ENCODE data around the gene AP3S2.
"Not testable (repeated sequence)": the region's sequence is repeated elsewhere in the genome, so short reads cannot be mapped to it uniquely, and the experiment has no call there.

The AP3S2 gene

GRCh38 chr15:89860891-89861290, 32.9 kb downstream of the AP3S2 start:
- Mint-ChIP-seq H3K27ac (no peak overlapping the region), H3K36me3 (peaks cover 7% of the 10 kb centered on the region), H3K9me3 (ENCODE audit: low read depth) (no peaks in the 10 kb centered on the region), H3K27me3 (no peaks in the 10 kb centered on the region), H3K4me3 (no peak overlapping the region), H3K4me1 (ENCODE audit: low read depth) (no peaks in the 10 kb centered on the region)

- H3K27ac Mint-ChIP-seq = no peak overlapping the region
- no peak overlapping the region for H3K4me3 Mint-ChIP-seq
- H3K36me3 Mint-ChIP-seq = peaks cover 8% of the 10 kb centered on the region
- no peaks in the 10 kb centered on the region for H3K4me1 Mint-ChIP-seq (ENCODE audit: low read depth)
- H3K27me3 Mint-ChIP-seq = no peaks in the 10 kb centered on the region
- H3K9me3 Mint-ChIP-seq (ENCODE audit: low read depth) = no peaks in the 10 kb centered on the region
These were observed 33.4 kb downstream of the AP3S2 start for GRCh38 chr15:89860431-89860830.

- Mint-ChIP-seq H3K4me3 (no peak overlapping the region), H3K9me3 (ENCODE audit: low read depth) (no peaks in the 10 kb centered on the region), H3K27ac (no peak overlapping the region), H3K36me3 (peaks cover 8% of the 10 kb centered on the region), H3K4me1 (ENCODE audit: low read depth) (no peaks in the 10 kb centered on the region), H3K27me3 (no peaks in the 10 kb centered on the region)
These were observed 34.9 kb downstream of the AP3S2 start for GRCh38 chr15:89858661-89859458.

GRCh38 chr15:89857673-89858072, 36.1 kb downstream of the AP3S2 start:
- no peaks in the 10 kb centered on the region for H3K27me3 Mint-ChIP-seq
- no peak overlapping the region for H3K4me3 Mint-ChIP-seq
- peaks cover 8% of the 10 kb centered on the region for H3K36me3 Mint-ChIP-seq
- no peaks in the 10 kb centered on the region for H3K9me3 Mint-ChIP-seq (ENCODE audit: low read depth)
- no peaks in the 10 kb centered on the region for H3K4me1 Mint-ChIP-seq (ENCODE audit: low read depth)
- H3K27ac Mint-ChIP-seq = no peak overlapping the region

- no peaks in the 10 kb centered on the region for H3K9me3 Mint-ChIP-seq (ENCODE audit: low read depth)
- peaks cover 11% of the 10 kb centered on the region for H3K36me3 Mint-ChIP-seq
- no peaks in the 10 kb centered on the region for H3K27me3 Mint-ChIP-seq
- H3K4me3 Mint-ChIP-seq = no peak overlapping the region
- no peak overlapping the region for H3K27ac Mint-ChIP-seq
- no peaks in the 10 kb centered on the region for H3K4me1 Mint-ChIP-seq (ENCODE audit: low read depth)
These were observed 37.8 kb downstream of the AP3S2 start for GRCh38 chr15:89855948-89856347.

- peaks cover 15% of the 10 kb centered on the region for H3K36me3 Mint-ChIP-seq
- not testable (repeated sequence) for H3K27ac Mint-ChIP-seq
These were observed 38.9 kb downstream of the AP3S2 start for GRCh38 chr15:89854863-89855262.

GRCh38 chr15:89852342-89852995, 41.3 kb downstream of the AP3S2 start:
- H3K36me3 Mint-ChIP-seq = peaks cover 18% of the 10 kb centered on the region
- H3K4me3 Mint-ChIP-seq = no peak overlapping the region
- no peaks in the 10 kb centered on the region for H3K9me3 Mint-ChIP-seq (ENCODE audit: low read depth)
- H3K4me1 Mint-ChIP-seq (ENCODE audit: low read depth) = no peaks in the 10 kb centered on the region
- no peaks in the 10 kb centered on the region for H3K27me3 Mint-ChIP-seq
- H3K27ac Mint-ChIP-seq = no peak overlapping the region

More at GRCh38 chr15:89854863-89855262, 38.9 kb downstream of the AP3S2 start:
- not testable (repeated sequence) for H3K9me3 Mint-ChIP-seq (ENCODE audit: low read depth); H3K27me3 Mint-ChIP-seq; H3K4me1 Mint-ChIP-seq (ENCODE audit: low read depth); H3K4me3 Mint-ChIP-seq

- Mint-ChIP-seq H3K4me1 (ENCODE audit: low read depth) (no peaks in the 10 kb centered on the region), H3K4me3 (no peak overlapping the region), H3K36me3 (peaks cover 13% of the 10 kb centered on the region), H3K27me3 (no peaks in the 10 kb centered on the region), H3K9me3 (ENCODE audit: low read depth) (no peaks in the 10 kb centered on the region), H3K27ac (no peak overlapping the region)
These were observed 42.0 kb downstream of the AP3S2 start for GRCh38 chr15:89851673-89852341.

GRCh38 chr15:89848970-89849292, 44.9 kb downstream of the AP3S2 start:
- H3K9me3 Mint-ChIP-seq (ENCODE audit: low read depth) = no peaks in the 10 kb centered on the region
- no peak overlapping the region for H3K4me3 Mint-ChIP-seq
- no peak overlapping the region for H3K27ac Mint-ChIP-seq
- H3K27me3 Mint-ChIP-seq = no peaks in the 10 kb centered on the region
- H3K36me3 Mint-ChIP-seq = peaks cover 13% of the 10 kb centered on the region
- no peaks in the 10 kb centered on the region for H3K4me1 Mint-ChIP-seq (ENCODE audit: low read depth)

GRCh38 chr15:89847101-89847500, 46.7 kb downstream of the AP3S2 start:
- Mint-ChIP-seq H3K27me3 (no peaks in the 10 kb centered on the region), H3K9me3 (ENCODE audit: low read depth) (no peaks in the 10 kb centered on the region), H3K36me3 (peaks cover 18% of the 10 kb centered on the region)

GRCh38 chr15:89845305-89845893, 48.4 kb downstream of the AP3S2 start:
- H3K27ac Mint-ChIP-seq = no peak overlapping the region
- H3K9me3 Mint-ChIP-seq (ENCODE audit: low read depth) = no peaks in the 10 kb centered on the region
- H3K4me1 Mint-ChIP-seq (ENCODE audit: low read depth) = peaks cover 6% of the 10 kb centered on the region
- no peaks in the 10 kb centered on the region for H3K27me3 Mint-ChIP-seq
- no peak overlapping the region for H3K4me3 Mint-ChIP-seq
- peaks cover 19% of the 10 kb centered on the region for H3K36me3 Mint-ChIP-seq

More at GRCh38 chr15:89847101-89847500, 46.7 kb downstream of the AP3S2 start:
- Mint-ChIP-seq H3K4me1 (ENCODE audit: low read depth) (peaks cover 3% of the 10 kb centered on the region), H3K27ac (no peak overlapping the region), H3K4me3 (no peak overlapping the region)

GRCh38 chr15:89841962-89842361, 51.8 kb downstream of the AP3S2 start:
- Mint-ChIP-seq H3K27me3 (no peaks in the 10 kb centered on the region), H3K9me3 (ENCODE audit: low read depth) (no peaks in the 10 kb centered on the region), H3K36me3 (peaks cover 12% of the 10 kb centered on the region), H3K4me1 (ENCODE audit: low read depth) (peaks cover 6% of the 10 kb centered on the region), H3K4me3 (no peak overlapping the region), H3K27ac (no peak overlapping the region)

GRCh38 chr15:89841306-89841705, 52.5 kb downstream of the AP3S2 start:
- Mint-ChIP-seq H3K36me3 (peaks cover 15% of the 10 kb centered on the region), H3K27ac (no peak overlapping the region), H3K27me3 (no peaks in the 10 kb centered on the region)

GRCh38 chr15:89839167-89839810, 54.5 kb downstream of the AP3S2 start:
- Mint-ChIP-seq H3K36me3 (peaks cover 12% of the 10 kb centered on the region), H3K4me3 (no peak overlapping the region)

More at GRCh38 chr15:89841306-89841705, 52.5 kb downstream of the AP3S2 start:
- no peak overlapping the region for H3K4me3 Mint-ChIP-seq
- peaks cover 6% of the 10 kb centered on the region for H3K4me1 Mint-ChIP-seq (ENCODE audit: low read depth)
- H3K9me3 Mint-ChIP-seq (ENCODE audit: low read depth) = no peaks in the 10 kb centered on the region

GRCh38 chr15:89837830-89838178, 56.0 kb downstream of the AP3S2 start:
- Mint-ChIP-seq H3K36me3 (peaks cover 11% of the 10 kb centered on the region), H3K27ac (no peak overlapping the region), H3K9me3 (ENCODE audit: low read depth) (no peaks in the 10 kb centered on the region), H3K4me3 (no peak overlapping the region), H3K27me3 (no peaks in the 10 kb centered on the region), H3K4me1 (ENCODE audit: low read depth) (peaks cover 6% of the 10 kb centered on the region)

More at GRCh38 chr15:89839167-89839810, 54.5 kb downstream of the AP3S2 start:
- Mint-ChIP-seq H3K9me3 (ENCODE audit: low read depth) (no peaks in the 10 kb centered on the region), H3K27ac (no peak overlapping the region), H3K4me1 (ENCODE audit: low read depth) (peaks cover 6% of the 10 kb centered on the region), H3K27me3 (no peaks in the 10 kb centered on the region)

Measured in activated naive CD8-positive, alpha-beta T cell (primary cell).